GM18858 (cell line): Measurements from ENCODE around the gene WFDC8.
"Not testable (repeated sequence)": the region's sequence is repeated elsewhere in the genome, so short reads cannot be mapped to it uniquely, and the experiment has no call there.

ENCODE experiments used
- ATAC-seq: cut with Tn5 transposase; IDR thresholded peaks from one replicate; pipeline ENCODE4 v1.9.1; 2021; ENCODE audit not compliant: unreplicated experiment

The WFDC8 gene

DNA sequence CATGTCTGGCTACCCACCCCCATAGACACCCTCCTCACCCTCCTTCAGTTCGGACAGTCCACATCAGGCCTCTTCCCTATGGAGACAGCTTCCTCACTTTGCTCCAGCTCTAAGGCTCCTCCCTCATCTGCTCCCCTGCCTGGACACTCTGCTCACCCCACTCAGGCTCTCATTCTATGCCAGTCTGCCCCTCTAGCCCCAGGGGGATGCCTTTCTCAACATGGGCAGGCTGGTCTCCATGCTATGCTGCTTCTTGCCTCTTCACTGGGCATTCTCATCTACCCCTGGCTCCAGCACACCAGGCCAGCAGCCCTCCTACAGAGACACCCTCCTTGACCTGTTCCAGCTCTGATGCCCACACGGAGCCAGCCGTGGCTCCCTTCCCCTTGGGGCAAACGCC is at the start of gene WFDC8:
TSS of gene WFDC8 (minus strand) at position 101 of the 400 bp plus-strand sequence. CDS start at position 64, 37 bp downstream.
- ATAC-seq: no peak

DNA sequence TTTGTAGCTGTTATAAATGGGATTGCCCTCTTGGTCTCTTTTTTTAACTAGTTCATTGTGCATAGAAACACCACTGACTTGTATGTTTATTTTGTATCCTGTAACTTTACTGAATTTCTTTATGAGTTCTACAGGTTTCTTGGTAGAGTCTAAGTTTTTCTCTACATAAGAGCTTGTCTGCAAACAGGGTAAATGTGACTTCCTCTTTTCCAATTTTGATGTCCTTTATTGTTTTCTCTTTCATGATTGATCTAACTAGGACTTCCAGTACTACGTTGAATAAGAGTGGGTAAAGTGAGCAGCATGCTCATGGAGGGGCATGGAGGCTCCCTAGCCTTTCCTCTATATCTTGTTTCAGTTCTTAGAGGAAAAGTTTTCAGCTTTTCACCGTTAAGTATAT is 47.5 kb upstream of the WFDC8 start:
- no peak for ATAC-seq

DNA sequence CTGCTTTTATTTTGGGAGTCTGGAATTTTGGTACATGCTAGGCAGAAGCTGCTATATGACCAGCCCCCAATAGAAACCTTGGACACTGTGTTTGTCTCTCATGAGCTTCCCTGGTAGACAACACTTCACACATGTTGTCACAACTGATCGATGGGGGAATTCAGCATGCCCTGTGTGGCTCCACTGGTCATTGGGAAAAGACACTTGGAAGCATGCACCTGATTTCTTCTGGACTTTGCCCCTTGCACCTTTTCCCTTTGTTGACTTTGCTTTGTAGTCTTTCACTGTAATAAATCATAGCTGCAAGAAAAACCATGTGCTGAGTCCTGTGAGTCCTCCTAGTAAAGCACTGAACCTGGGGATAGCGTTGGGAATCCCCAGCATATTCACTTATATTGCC is 42.5 kb upstream of the WFDC8 start:
- no peak for ATAC-seq

DNA sequence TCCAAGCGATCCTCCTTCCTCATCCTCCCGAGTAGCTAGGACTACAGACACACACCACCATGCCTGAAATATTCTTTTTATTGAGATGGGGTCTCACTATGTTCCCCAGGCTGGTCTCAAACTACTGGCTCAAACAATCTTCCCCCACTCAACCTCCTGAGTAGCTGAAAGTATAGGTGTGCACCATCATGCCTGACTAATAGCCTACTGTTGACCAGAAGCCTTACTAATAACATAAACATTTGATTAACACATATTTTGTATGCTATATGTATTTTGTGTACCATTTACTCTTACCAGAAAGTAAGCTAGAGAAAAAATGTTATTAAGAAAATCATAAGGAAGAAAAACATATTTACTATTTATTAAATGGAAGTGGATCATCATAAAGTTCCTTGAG is 38.5 kb upstream of the WFDC8 start:
- ATAC-seq: no peak

DNA sequence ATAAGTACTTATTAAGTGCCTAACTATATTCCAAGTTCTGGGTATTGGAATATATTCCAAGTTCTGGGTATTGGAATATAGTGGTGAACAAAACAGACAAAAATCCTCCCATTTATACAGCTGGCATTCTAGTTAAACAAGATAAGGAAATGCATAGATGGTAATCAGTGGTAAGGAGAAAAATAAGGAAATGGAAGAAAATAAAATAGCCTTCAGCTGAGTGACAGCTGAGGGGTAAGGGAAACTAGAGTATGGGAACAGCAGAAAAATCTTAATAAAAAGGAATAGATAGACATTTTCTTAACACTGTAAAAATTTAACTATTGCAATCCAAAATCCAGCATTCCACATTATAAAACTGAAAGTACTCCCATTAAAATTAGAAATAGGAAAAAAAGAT is 33.2 kb upstream of the WFDC8 start:
- ATAC-seq: no peak

DNA sequence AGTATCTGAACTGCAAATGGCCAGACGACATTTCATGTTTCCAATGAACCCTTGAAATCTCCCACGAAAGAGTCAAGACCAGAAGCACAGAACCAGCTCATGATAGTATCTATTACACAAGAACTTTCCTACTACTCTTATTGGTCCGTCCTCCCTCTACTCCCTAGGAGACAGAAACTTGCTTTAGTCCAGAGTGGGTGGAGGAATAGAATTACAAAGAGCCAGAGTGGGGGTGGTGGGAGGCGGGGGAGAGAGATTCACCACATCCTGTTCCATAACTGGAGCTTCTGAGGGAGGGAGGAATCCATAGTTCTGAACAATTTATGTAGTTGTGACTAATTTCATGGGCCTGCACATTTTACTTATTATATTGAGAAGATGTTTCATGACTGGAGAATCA is 32.0 kb upstream of the WFDC8 start:
- no peak for ATAC-seq

DNA sequence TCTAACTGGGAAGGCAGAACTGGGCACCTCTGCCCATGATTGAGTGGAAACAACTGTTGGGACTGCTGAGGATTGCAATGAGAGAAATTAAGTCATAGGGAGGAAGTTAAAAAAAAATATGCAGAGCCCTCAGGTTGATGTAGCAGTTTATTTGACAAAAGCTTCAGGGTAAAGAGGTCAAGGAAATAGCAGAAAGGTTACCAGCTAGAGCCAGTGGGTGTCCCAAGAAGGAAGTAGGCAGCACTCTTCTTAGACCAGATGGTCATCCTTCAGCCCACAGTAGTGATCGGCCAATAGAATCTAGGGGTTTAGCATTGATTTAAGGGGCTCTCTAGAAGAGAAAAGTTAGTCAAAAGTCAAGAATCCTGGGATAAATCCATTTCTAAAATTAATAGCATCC is 28.7 kb upstream of the WFDC8 start:
- no peak for ATAC-seq

DNA sequence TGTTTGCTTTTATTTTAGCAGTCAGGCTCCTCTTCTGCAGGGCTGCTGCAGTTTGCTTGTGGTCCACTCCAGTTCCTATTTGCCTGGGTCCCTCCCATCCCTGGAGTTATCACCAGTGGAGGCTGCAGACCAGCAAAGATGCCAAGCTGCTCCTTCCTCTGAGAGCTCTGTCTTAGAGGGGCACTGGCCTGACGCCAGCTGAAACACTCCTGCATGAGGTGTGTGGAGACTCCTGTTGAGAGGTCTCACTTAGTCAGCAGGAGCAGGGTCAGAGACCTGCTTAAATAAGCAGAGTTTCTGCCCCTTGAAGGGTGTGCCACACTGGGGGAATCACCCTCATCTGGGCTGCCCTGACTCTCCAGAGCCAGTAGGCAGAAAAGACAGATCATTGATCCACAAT is 16.2 kb upstream of the WFDC8 start:
- no peak for ATAC-seq

GRCh38 chr20:45593498-45593897 is 14.4 kb upstream of the WFDC8 start:
- no peak for ATAC-seq

DNA sequence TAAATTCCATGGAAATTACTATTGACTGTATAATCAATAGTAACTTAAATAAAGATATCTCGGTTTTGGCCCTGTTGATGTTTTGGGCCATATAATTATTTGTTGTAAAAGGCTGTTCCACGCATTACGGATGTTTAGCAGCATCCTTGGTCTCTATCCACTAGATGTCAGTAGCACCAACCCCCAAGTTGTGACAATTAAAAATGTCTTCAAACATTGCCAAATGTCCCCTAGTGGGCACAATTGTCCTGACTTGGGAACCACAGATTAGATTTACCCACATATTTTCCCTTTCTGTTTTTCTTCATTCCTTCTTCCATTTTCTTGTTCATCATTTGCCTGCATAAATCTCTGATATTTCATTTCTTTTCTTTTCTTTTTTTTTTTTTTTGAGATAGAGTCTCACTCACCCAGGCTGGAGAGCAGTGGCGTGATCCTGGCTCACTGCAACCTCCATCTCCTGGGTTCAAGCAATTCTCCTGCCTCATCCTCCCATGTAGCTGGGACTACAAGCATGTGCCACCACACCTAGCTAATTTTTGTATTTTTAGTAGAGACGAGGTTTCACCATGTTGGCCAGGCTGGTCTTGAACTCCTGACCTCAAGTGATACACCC is 13.6 kb upstream of the WFDC8 start:
- ATAC-seq: no peak

DNA sequence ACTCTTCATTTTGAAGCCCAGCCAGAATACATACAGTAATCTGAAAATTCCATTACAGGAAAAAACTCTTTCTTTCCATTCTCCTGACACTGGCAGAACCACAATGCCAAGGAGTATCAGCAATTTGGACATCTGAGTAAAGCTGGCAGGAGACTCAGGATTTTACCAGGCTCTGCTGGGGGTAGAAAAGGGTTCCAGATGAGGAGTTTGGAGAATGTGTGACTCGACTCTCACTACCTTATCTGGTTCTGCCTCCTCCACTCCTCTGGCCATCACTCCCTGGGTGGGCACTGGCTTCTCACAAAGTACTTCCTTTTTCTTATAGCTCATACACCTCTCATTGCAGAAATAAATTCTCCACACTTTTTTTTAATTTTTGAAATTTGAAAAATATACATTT is 10.6 kb upstream of the WFDC8 start:
- no peak for ATAC-seq

DNA sequence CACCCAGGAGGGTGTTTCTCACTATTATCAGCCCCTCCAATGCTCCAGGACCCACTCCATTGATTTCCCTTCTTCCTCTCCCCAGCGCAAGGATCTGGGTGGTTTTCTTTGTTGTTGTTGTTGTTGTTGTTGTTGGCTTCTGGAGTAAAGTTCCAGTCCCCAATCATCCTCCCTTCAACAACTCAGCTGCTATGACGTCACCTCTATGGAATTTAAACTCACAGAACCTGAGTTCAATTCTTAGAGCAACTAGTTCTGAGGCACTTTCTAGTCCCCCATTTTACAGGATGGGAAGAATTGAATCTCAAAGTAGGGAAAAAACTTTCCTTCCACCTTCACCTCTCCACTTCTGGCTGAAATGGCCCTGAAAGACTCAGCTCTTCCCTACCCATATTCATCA is 9.7 kb upstream of the WFDC8 start:
- ATAC-seq: no peak

DNA sequence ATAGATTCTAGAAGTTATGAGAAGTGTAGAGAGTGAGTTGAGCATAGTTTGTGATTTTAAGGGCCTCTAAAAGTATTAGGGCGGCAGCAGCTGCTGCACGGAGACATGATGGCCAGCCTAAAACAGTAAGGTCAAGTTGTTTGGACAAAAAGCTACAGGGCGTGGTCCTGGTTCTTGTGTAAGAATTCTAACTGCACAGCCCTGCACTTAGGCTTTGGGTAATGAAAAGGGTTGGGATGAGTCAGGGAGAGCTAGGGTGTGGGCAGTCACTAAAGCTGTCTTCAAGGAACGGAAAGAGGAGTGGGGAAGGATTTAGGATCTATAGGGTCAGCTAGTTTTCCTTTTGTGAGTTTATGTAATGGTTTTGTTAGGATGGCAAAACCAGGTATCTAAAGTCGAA is 6.9 kb upstream of the WFDC8 start:
- ATAC-seq: not testable (repeated sequence)

DNA sequence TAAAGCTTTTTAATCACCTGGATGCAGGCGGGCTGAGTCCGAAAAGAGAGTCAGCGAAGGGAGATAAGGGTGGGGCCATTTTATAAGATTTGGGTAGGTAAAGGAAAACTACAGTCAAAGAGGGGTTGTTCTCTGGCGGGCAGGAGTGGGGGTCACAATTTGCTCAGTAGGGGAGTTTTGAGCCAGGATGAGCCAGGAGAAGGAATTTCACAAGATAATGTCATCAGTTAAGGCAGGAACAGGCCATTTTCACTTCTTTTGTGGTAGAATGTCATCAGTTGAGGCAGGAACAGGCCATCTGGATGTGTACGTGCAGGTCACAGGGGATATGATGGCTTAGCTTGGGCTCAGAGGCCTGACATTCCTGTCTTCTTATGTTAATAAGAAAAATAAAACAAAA is 5.2 kb upstream of the WFDC8 start:
- ATAC-seq: not testable (repeated sequence)

- ATAC-seq: no peak
Observed at GRCh38 chr20:45583502-45583901, 4.4 kb upstream of the WFDC8 start.

DNA sequence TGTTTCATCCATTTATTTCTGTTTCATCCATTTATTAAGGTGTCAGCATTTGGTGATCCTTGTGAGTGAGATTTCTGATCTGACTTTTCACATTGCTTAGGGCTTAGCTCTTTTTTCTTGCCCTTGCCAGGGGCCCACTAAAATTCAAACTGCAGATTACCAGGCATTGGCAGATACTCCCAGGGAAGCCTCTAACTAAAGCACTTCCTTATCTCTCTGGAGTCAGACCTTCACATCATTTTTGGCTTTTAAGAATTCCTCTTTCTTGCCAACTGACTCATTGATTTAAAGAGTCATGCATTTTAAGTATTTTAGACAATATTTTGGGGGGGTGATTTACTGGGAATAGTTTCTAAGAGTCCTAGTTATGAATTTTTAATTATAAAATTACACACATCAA is 2.6 kb upstream of the WFDC8 start:
- ATAC-seq: no peak

- no peak for ATAC-seq
Observed at GRCh38 chr20:45578231-45578630, 853 bp downstream of the WFDC8 start.

DNA sequence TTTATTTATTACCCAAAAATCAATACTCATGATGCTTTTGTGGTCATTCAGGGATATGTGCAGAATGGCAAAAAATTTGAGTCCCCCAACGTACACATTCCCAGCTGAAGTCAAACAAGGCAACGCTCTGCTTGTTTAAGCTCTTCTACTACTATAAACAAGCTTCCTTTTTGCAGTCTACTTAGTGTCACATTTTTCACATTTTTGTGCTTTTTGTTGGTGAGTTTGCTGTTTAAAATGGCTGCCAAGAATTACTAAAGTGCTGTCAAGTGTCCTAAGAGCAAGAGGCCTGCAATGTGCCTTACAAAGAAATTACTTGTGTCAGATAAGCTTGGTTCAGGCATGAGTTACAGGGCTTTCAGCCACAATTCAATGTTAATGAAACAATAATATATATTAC is 2.1 kb downstream of the WFDC8 start:
- no peak for ATAC-seq

GRCh38 chr20:45575931-45576330 is 3.2 kb downstream of the WFDC8 start:
- ATAC-seq: no peak

DNA sequence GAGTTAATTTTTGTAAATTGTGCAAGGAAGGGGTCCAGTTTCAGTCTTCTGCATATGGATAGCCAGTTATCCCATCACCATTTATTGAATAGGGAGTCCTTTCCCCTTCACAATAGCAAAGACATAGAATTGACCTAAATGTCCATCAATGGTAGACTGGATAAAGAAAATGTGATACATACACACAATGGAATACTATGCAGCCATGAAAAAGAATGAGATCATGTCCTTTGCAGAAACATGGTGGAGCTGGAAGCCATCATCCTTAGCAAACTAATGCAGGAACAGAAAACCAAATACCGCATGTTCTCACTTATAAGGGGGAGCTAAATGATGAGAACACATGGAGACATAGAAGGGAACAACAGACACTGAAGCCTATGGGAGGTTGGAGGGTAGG is 9.4 kb downstream of the WFDC8 start:
- ATAC-seq: not testable (repeated sequence)

DNA sequence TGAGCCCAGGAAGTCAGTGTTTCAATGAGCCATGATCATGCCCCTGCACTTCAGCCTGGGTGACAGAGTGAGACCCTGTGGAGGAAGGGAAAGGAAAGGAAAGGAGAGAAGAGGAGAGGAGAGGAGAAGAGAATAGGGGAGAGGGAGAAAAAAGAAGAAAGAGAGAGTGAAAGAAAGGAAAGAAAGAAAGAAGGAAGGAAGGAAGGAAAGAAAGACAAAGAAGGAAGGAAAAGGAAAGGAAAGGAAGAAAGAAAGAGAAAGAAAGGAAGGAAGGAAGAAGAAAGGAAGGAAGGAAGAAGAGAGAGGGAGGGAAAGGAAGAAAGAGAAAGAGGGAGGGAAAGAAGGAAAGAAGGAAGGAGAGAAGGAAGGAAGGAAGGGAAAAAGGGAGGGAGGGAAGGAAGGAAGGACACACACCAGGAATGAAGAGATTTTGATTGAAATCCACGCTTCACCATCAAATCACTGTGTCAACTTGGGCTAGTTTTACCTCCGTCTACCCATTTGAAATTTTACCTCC is 14.3 kb downstream of the WFDC8 start:
- no peak for ATAC-seq

DNA sequence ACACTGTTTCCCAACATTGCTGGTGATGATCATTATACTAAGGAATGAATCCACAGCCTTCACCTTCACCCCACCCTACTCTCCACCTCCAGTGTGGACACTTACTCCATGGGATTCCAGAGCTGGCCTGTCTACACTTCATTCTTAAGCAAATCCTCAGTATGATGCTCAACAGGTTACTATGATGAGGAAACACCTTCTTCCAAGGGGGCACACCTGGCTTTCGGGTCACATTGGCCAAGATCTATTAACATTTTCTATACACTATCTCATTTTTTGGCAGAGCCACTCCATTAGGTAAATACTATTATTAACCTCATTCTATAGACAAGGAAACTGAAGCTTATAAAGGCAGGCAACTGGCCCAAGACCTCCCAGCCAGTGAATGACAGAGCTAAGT is 23.9 kb downstream of the WFDC8 start:
- ATAC-seq: no peak

GRCh38 chr20:45552456-45552855 is 26.6 kb downstream of the WFDC8 start:
- no peak for ATAC-seq
